WTC11 (cell line): ENCODE results near the gene SLC25A21. TPM values are rescaled to one million over a fixed set of nuclear protein-coding genes. Genes with fewer than 3 reads are reported as not detected.

Experiments used
- ATAC-seq: fragments of 200-7000 bp; cut with Tn5 transposase; 2 replicates; pipeline ENCODE4 v1.10.0; 2021; ENCODE audit warnings: mild to moderate bottlenecking, moderate library complexity
- CTCF ChIA-PET: fragments of 300-600 bp; sonication (Branson Sonifier 250); formaldehyde crosslinking; loops from one replicate; lab custom pipeline; 2021; ENCODE audit warnings: antibody characterized with exemption; lab: Charles Lee
- POLR2A ChIA-PET: fragments of 350-600 bp; sonication (Branson Sonifier 250); formaldehyde crosslinking; loops from one replicate; lab custom pipeline; 2021; ENCODE audit warnings: antibody characterized with exemption; lab: Charles Lee
- DNase-seq: peaks from one replicate; pipeline ENCODE4 v3.0.0; 2021; ENCODE audit warnings: low spot score
- H3K27ac Mint-ChIP-seq: 2 replicates; pipeline ENCODE4 v1.8.0; 2021; ENCODE audit warnings: mixed read lengths
- H3K27me3 Mint-ChIP-seq: 2 replicates; pipeline ENCODE4 v1.8.0; 2021; ENCODE audit warnings: low read depth, mild to moderate bottlenecking, moderate library complexity, mixed read lengths
- H3K36me3 Mint-ChIP-seq: 2 replicates; pipeline ENCODE4 v1.8.0; 2021; ENCODE audit warnings: mixed read lengths
- H3K4me1 Mint-ChIP-seq: 2 replicates; pipeline ENCODE4 v1.8.0; 2022; ENCODE audit warnings: mixed read lengths
- H3K4me3 Mint-ChIP-seq: 2 replicates; pipeline ENCODE4 v1.8.0; 2021; ENCODE audit warnings: mild to moderate bottlenecking, moderate library complexity, mixed read lengths
- H3K9me3 Mint-ChIP-seq: 2 replicates; pipeline ENCODE4 v1.8.0; 2021; ENCODE audit warnings: mixed read lengths
- CBFB ChIP-seq: sonication (generic); formaldehyde crosslinking; IDR thresholded peaks from 2 replicates; pipeline ENCODE4 v1.8.1; 2022; ENCODE audit warnings: mild to moderate bottlenecking, low read depth, missing genetic modification reagents
- E2F1 ChIP-seq: sonication (generic); formaldehyde crosslinking; IDR thresholded peaks from 2 replicates; pipeline ENCODE4 v1.8.0; 2022; ENCODE audit warnings: mild to moderate bottlenecking, missing genetic modification reagents
- ERG ChIP-seq: fragments of 250-450 bp; sonication (Bioruptor Pico); IDR thresholded peaks from 2 replicates; pipeline ENCODE4 v1.8.0; 2021; ENCODE audit warnings: mild to moderate bottlenecking
- FOXK1 ChIP-seq: sonication (generic); formaldehyde crosslinking; IDR thresholded peaks from 2 replicates; pipeline ENCODE4 v1.8.0; 2022; ENCODE audit warnings: mild to moderate bottlenecking, moderate library complexity, missing genetic modification reagents
- GABPB1 ChIP-seq: sonication (generic); formaldehyde crosslinking; IDR thresholded peaks from 2 replicates; pipeline ENCODE4 v1.8.1; 2023; ENCODE audit warnings: mild to moderate bottlenecking, missing genetic modification reagents
- IRF1 ChIP-seq: sonication (generic); formaldehyde crosslinking; IDR thresholded peaks from 2 replicates; pipeline ENCODE4 v1.8.0; 2023; ENCODE audit warnings: missing genetic modification reagents
- JAZF1 ChIP-seq: fragments of 250-450 bp; sonication (Bioruptor Pico); IDR thresholded peaks from 2 replicates; pipeline ENCODE4 v1.9.0; 2021; ENCODE audit warnings: moderate library complexity, mild to moderate bottlenecking, inconsistent platforms
- NFATC4 ChIP-seq: fragments of 250-450 bp; sonication (Bioruptor Pico); IDR thresholded peaks from 2 replicates; pipeline ENCODE4 v1.9.0; 2021; ENCODE audit warnings: mild to moderate bottlenecking
- RELA ChIP-seq: sonication (generic); formaldehyde crosslinking; IDR thresholded peaks from 2 replicates; pipeline ENCODE4 v1.8.1; 2022; ENCODE audit warnings: missing genetic modification reagents, mild to moderate bottlenecking, borderline replicate concordance
- STAT6 ChIP-seq: sonication (generic); formaldehyde crosslinking; conservative IDR thresholded peaks from 2 replicates; pipeline ENCODE4 v1.8.1; 2023; ENCODE audit warnings: mild to moderate bottlenecking, low read depth, missing genetic modification reagents, moderate library complexity
- ZNF219 ChIP-seq: sonication (generic); formaldehyde crosslinking; IDR thresholded peaks from 2 replicates; pipeline ENCODE4 v1.8.0; 2023; ENCODE audit warnings: missing genetic modification reagents, mild to moderate bottlenecking, borderline replicate concordance
- ZNF232 ChIP-seq: sonication (generic); formaldehyde crosslinking; IDR thresholded peaks from 2 replicates; pipeline ENCODE4 v1.8.0; 2022; ENCODE audit warnings: mild to moderate bottlenecking, missing genetic modification reagents
- ZNF423 ChIP-seq: fragments of 250-450 bp; sonication (Bioruptor Pico); IDR thresholded peaks from 2 replicates; pipeline ENCODE4 v2.1.2; 2022; ENCODE audit warnings: mild to moderate bottlenecking, moderate library complexity
- ZNF425 ChIP-seq: fragments of 250-450 bp; sonication (Bioruptor Pico); conservative IDR thresholded peaks from 2 replicates; pipeline ENCODE4 v1.9.0; 2021; ENCODE audit warnings: mild to moderate bottlenecking
- ZNF512 ChIP-seq: sonication (generic); formaldehyde crosslinking; IDR thresholded peaks from 2 replicates; pipeline ENCODE4 v1.8.1; 2022; ENCODE audit warnings: missing genetic modification reagents, borderline replicate concordance
- ZSCAN18 ChIP-seq: fragments of 250-450 bp; sonication (Bioruptor Pico); IDR thresholded peaks from 2 replicates; pipeline ENCODE4 v2.1.2; 2022; ENCODE audit warnings: mild to moderate bottlenecking, moderate library complexity
- total RNA-seq: library from RNA; stranded (reverse); gene quantifications from 3 replicates; pipeline ENCODE4 v1.2.3, GENCODE V29; 2021

The SLC25A21 gene
- total RNA-seq, 1 experiment from 2014 or later, result 8.2 TPM

- DNase-seq, result no peak
- no peaks in the 10 kb centered on the region for H3K36me3 Mint-ChIP-seq
- H3K4me3 Mint-ChIP-seq, result no peak overlapping the region
- POLR2A ChIA-PET, result no interaction called here
- no peak overlapping the region for H3K27ac Mint-ChIP-seq
- H3K4me1 Mint-ChIP-seq, result no peaks in the 10 kb centered on the region
- H3K9me3 Mint-ChIP-seq, result no peaks in the 10 kb centered on the region
- no peak for TF ChIP-seq FOXK1 (CRISPR knock-in tag)
- TF ChIP-seq ZNF512 (CRISPR knock-in tag), result no peak
- TF ChIP-seq ZNF232, result no peak
- no peak for TF ChIP-seq ZSCAN18 (CRISPR knock-in tag)
- TF ChIP-seq JAZF1, result no peak
- TF ChIP-seq IRF1 (CRISPR knock-in tag), result no peak
- no peak for TF ChIP-seq E2F1 (CRISPR knock-in tag)
- TF ChIP-seq STAT6, result no peak
- no peak for TF ChIP-seq RELA (CRISPR knock-in tag)
- TF ChIP-seq ZNF423, result no peak
- TF ChIP-seq, all 79 proteins: peak for 0
- CTCF ChIA-PET, result no interaction called here
- no peaks in the 10 kb centered on the region; the same call in 1 of the 2 replicates for H3K27me3 Mint-ChIP-seq
- no peak for ATAC-seq
Observed at GRCh38 chr14:36874396-36875138, 297.8 kb downstream of the SLC25A21 start.

- Mint-ChIP-seq H3K9me3 (no peaks in the 10 kb centered on the region), H3K4me1 (no peaks in the 10 kb centered on the region), H3K27ac (no peak overlapping the region), H3K27me3 (no peaks in the 10 kb centered on the region; the same call in 1 of the 2 replicates), H3K4me3 (no peak overlapping the region), H3K36me3 (no peaks in the 10 kb centered on the region)
- CTCF ChIA-PET, result interaction anchor here (1.1 to 1.2 kb wide), 2 partner anchors 72 to 247 kb away, joined by 3 read pairs; no protein-coding TSS in a partner anchor
- DNase-seq (no peak), ATAC-seq (no peak)
- POLR2A ChIA-PET, result no interaction called here
- TF ChIP-seq STAT6 (no peak), ZNF512 (CRISPR knock-in tag) (no peak), CBFB (no peak), ZNF425 (CRISPR knock-in tag) (no peak), GABPB1 (CRISPR knock-in tag) (no peak), NFATC4 (no peak), ZNF219 (no peak), ERG (no peak)
Observed at GRCh38 chr14:36870776-36871175, 301.6 kb downstream of the SLC25A21 start.
